ENCODE data around the gene CRLF3. TPM values are rescaled to one million over a fixed set of nuclear protein-coding genes. Genes with fewer than 3 reads are reported as not detected.

The CRLF3 gene, protein sequence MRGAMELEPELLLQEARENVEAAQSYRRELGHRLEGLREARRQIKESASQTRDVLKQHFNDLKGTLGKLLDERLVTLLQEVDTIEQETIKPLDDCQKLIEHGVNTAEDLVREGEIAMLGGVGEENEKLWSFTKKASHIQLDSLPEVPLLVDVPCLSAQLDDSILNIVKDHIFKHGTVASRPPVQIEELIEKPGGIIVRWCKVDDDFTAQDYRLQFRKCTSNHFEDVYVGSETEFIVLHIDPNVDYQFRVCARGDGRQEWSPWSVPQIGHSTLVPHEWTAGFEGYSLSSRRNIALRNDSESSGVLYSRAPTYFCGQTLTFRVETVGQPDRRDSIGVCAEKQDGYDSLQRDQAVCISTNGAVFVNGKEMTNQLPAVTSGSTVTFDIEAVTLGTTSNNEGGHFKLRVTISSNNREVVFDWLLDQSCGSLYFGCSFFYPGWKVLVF
- 11.0 and 13.3 TPM in 2 replicates for total RNA-seq

DNA sequence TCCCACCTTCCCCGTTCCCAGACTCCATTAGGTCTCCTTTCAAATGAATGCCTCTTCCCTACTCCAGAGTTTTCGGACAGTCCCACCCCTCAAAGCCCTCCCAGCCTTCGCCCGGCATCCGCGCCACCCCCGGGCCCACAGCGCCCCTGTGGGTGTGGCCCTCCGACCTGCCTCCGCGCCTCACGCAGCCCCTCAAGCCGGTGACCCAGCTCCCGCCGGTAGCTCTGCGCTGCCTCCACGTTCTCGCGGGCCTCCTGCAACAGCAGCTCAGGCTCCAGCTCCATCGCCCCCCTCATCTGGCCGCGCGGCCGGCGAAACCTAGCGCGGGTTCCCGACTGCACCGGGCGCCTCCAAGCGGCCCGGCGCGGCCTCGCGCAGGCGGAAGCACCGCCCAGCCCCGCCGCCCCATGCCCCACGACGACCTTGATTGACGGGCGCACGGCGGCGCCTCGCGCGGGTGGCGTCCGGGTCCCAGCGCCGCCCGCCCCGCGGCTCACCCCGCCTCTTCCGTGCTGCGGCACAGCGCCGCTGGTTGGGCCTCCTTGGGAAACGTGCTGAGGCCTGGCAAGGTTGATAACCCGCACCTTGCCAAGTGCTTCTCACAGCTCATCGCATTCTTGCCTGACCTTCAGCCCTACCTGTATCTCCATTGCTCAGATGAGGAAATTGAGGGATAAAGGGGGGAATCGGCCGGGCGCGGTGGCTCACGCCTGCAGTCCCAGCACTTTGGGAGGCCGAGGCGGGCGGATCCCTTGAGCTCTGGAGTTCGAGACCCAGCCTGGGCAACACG lies at the start of gene CRLF3:
Gene CRLF3 (minus strand): TSS at position 337 of the 790 bp plus-strand sequence. CDS start 41 bp downstream, at position 296.

DNA sequence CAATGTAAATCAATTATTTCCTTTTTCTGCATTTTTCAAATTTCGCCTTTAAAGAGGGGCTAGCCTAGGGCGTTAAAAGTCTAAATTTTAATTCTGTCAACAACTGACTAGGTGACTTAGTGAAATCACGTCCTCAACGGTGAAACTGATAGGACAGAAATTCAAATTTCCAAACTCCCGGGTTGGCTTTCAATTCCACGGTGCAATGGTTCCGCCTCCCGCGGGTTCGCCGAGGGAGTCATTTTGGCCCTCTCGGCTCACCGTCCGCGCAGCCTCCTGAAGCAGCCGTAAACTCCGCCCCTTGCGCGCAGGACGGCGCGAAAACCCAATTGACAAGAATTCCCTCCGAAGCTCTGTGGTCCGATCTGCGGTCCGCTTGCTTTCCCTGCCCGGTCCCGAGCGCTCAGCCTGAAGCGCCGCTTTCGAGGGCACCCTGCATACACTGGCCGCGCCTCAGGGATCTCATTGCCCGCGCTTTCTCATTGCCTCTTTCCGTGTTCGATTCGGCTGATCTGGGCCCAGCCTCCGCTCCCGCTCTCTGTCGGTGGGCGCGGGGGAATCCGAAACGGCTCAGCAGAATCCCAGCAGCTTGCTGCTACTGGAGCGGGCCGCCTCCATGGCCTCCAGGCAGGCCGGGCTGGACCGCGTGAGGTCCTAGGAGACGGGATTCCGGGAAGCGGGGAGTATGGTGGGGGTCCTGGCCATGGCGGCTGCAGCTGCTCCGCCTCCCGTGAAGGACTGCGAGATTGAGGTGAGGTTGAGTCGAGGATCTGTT lies 7.4 kb upstream of the CRLF3 start, which contains the start of gene ATAD5:
Gene ATAD5 (plus strand): TSS at position 304 of the 775 bp plus-strand sequence. CDS start 382 bp downstream, at position 686.

Other genes with a start within 250 kb of the CRLF3 start
- 1.4 and 2.5 TPM in 2 replicates for gene ATAD5, start 7.3 kb upstream of the CRLF3 start, total RNA-seq
- 10.2 and 14.6 TPM in 2 replicates for gene TEFM, start 81.5 kb upstream of the CRLF3 start, total RNA-seq
- gene ADAP2, start 97.3 kb upstream of the CRLF3 start, total RNA-seq: 0.79 and 1.3 TPM in 2 replicates
- 7.4 and 7.6 TPM in 2 replicates for gene RNF135, start 146.3 kb upstream of the CRLF3 start, total RNA-seq